Measurements from ENCODE around the gene BRSK2. TPM values are rescaled to one million over a fixed set of nuclear protein-coding genes. Genes with fewer than 3 reads are reported as not detected.
"Not testable (repeated sequence)": the region's sequence is repeated elsewhere in the genome, so short reads cannot be mapped to it uniquely, and the experiment has no call there.

BRSK2 gene
- total RNA-seq, 1 donor from 2014 or later, result 3.3 TPM

GRCh38 chr11:1499899-1500298 is 110.2 kb downstream of the BRSK2 start:
- DNase-seq (ENCODE audit: low spot score), result no peak

GRCh38 chr11:1500466-1501420 is 111.0 kb downstream of the BRSK2 start:
- no peak for DNase-seq (ENCODE audit: low spot score)

GRCh38 chr11:1501421-1502167 is 111.9 kb downstream of the BRSK2 start:
- no peak for DNase-seq (ENCODE audit: low spot score)

DNA sequence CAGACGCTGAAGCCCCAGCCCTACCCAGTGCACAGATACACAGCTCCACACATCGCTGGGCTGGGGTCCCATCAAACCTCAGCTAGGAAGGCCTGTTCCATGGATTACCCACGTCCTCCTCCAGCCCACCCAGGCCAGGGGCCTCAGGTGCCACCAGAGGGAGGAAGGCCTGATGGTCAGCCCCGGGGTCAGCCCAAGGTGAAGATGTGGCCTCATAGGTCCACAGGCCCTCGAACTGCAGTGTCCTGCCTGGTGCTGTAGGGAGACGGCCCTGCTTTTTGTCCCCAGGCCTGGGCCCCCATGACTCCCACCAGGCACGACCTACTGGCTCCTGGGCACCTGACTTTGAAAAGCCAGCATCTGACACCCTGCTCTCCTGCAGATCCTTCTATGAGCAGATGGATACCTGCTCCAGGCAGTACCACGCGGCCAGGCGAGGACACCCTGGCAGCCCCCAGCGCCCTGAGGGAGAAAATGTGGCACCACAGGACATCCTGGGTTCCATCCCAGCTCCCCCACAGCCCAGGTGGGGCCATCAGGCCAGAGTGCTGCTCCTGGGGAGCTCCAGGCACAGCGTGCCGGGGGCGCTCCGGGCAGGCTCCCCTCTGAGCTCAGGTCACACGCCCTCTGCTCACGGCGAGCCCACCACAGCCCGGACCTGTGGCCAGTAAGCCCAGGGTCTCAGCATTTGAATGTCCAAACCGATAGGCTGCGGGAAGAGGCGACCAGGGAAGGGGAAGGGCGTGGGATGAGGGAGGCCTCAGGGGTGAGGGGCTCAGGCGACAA is 112.6 kb downstream of the BRSK2 start:
- no peak for DNase-seq (ENCODE audit: low spot score)

DNA sequence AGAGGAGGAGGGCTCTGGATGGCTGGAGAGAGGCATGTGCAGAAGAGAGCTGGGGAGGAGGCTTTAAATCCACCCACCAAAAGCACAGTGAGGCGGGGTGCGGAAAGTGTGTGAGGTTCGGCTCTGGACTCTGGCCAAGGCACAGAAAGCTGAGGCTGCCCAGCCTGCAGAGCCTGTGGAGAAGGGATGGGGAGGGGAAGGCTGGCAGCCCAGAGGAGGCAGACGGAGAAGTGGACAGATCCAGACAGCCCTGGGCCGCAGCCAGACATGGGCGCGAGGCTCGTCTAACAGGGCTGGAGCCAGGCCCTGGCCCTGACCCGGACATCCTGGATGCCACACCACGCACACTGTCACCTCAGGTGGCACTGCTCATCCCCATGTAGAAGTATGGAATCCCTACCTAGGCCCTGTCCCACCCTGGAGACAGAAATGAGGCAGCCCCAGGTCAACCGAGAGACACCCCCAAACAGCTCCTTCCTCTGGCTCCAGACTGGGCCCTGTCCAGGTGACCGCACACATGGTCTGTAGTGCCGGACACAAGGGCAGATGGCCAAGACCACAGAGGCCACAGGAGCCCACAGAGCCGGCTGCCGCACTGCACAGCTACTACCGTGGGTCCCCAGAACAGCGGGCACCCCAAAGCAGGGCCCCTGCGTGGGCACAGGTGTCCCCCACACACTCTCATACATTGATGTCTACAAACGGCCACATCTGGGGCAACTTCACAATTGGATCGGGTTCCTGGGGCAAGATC is 113.4 kb downstream of the BRSK2 start:
- peak; percentile 40 for DNase-seq (ENCODE audit: low spot score)

DNA sequence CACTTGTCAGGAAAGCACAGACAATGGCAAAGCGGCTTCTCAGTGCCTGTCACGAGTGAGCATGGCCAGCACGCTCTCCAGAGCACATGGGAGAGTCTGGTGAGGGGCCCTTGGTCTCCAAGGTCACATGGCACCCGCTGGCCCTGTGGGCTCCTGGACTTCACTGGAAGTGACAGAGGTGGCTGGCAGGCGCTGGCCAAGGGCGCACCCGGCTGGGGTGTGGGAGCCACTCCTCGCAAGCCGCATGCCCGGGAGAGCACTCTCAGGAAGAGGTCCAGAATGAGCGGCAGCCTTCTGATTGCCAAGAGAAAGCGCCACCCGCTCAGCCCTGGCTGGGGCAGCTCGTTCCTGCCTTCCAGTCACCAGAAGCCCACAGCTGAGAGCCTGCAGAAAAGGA is 114.0 kb downstream of the BRSK2 start:
- DNase-seq (ENCODE audit: low spot score), result peak; percentile 33

- DNase-seq (ENCODE audit: low spot score), result no peak
These were observed 114.4 kb downstream of the BRSK2 start for GRCh38 chr11:1504138-1504537.

- DNase-seq (ENCODE audit: low spot score), result no peak
These were observed 115.0 kb downstream of the BRSK2 start for GRCh38 chr11:1504581-1505290.

- DNase-seq (ENCODE audit: low spot score), result no peak
These were observed 115.7 kb downstream of the BRSK2 start for GRCh38 chr11:1505480-1505879.

DNA sequence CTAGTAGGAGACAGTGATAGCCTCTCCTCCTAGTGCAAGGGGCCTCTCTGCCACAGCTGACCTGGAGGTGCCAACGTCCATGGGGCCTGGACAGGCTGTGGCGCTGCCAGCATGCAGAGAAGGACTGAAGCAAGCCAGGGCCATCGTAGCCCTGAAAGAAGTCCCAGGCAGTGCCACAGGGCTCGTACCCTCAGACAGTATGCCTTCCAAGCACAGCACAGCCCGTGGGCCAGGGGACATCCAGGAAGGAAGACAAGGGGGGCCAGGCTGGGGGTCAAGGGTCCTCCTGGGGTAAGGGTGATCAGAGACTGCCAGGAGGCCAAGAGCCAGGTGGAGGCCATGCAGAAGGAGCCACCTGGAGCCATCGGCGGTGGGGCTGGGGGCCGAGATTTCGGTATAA is 117.2 kb downstream of the BRSK2 start:
- no peak for DNase-seq (ENCODE audit: low spot score)

DNA sequence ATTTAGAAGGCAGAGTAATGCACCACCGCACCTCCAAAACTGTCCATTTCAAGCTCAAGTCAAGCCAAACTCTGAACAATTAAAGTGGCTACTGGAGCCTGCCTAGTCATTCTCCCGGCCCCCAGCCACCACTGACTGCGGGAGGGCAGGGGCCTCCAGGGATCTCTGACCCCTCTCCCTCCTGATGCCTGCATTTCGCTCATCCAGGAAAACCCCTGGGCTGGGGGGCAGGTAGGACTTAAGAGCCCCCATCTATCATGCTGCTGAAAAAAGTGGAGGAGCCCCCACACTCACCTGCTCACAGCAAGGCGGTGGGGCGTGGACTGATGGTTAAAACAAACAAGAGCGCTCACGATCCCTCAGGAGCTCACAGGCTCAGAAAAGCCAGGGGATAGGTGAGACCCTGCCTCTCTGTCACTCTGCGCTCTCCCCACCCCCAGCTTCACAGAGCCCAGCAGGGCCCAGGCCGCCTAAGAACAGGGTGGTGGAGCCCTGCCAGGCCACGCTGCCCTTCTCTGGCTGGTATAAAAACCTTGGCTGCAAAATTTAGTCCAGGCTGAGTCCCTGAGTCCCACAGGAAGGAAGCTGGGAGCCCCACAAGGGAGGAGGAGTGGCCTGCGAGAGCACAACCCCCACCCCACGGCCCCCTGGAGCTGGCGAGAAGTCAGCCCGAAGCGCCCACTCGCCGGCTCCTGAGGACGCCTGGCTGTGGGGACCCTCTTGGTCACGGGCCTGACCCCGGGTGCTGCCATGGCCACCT is 117.8 kb downstream of the BRSK2 start:
- no peak for DNase-seq (ENCODE audit: low spot score)

- no peak for DNase-seq (ENCODE audit: low spot score)
These were observed 118.8 kb downstream of the BRSK2 start for GRCh38 chr11:1508491-1508891.

GRCh38 chr11:1508986-1509385 is 119.3 kb downstream of the BRSK2 start:
- DNase-seq (ENCODE audit: low spot score), result no peak

DNA sequence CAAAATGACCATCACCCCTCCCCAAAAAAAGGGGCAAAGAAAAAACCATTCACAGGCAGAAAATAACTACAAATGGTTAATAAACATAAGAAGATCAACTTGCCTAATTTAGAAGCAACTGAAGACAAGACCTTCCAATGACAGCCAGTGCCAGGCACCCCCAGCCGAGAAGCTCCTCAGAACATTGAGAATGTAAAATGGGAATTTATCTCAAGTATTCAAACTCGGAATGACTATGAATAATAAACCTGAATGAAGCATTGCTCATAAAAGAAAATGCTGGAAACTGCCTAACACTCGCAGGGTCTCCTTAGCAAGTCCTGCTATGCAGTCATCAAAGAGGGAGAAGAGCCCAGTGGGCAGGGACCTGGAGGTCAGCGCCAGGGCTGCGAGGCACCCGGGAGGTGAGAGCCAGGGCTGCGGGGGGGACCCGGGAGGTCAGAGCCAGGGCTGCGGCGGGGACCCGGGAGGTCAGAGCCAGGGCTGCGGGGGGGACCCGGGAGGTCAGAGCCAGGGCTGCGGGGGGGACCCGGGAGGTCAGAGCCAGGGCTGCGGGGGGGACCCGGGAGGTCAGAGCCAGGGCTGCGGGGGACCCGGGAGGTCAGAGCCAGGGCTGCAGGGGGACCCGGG is 120.0 kb downstream of the BRSK2 start:
- DNase-seq (ENCODE audit: low spot score), result no peak

DNA sequence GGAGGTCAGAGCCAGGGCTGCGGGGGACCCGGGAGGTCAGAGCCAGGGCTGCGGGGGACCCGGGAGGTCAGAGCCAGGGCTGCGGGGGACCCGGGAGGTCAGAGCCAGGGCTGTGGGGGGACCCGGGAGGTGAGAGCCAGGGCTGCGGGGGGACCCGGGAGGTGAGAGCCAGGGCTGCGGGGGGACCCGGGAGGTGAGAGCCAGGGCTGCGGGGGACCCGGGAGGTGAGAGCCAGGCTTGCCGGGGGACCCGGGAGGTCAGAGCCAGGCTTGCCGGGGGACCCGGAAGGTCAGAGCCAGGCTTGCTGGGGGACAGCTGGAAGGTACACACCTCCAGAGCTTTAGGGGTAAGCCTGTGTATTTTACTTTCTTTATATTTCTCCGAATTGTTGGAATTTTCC is 120.6 kb downstream of the BRSK2 start:
- not testable (repeated sequence) for DNase-seq (ENCODE audit: low spot score)

DNA sequence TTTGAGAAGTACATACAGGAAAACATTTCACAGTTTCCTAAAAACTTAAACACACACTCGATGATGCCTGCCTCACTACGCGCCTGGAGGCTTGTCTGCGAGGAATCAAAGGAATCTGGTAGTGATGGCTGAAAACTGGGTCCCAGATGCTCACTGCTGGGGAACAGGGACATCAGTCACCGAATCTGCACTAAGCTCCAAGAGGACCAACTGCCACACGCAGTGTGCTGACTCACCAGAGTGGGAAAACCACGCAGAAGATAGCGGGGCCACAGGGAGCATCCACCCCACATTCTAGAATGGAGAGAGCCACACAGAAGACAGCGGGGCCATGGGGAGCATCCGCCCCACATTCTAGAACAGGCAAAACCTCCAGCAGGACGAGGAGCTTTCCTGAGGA is 121.2 kb downstream of the BRSK2 start:
- DNase-seq (ENCODE audit: low spot score), result no peak

- DNase-seq (ENCODE audit: low spot score), result no peak
These were observed 122.3 kb downstream of the BRSK2 start for GRCh38 chr11:1511937-1512496.

Measured in mucosa of gallbladder (tissue), 1 donor.